ENCODE measurements around the gene SORBS1. TPM values are rescaled to one million over a fixed set of nuclear protein-coding genes. Genes with fewer than 3 reads are reported as not detected.

The SORBS1 gene
- total RNA-seq, 4 donors from 2014 or later, result 35.1 to 53.1 (median 43.3) TPM

DNA sequence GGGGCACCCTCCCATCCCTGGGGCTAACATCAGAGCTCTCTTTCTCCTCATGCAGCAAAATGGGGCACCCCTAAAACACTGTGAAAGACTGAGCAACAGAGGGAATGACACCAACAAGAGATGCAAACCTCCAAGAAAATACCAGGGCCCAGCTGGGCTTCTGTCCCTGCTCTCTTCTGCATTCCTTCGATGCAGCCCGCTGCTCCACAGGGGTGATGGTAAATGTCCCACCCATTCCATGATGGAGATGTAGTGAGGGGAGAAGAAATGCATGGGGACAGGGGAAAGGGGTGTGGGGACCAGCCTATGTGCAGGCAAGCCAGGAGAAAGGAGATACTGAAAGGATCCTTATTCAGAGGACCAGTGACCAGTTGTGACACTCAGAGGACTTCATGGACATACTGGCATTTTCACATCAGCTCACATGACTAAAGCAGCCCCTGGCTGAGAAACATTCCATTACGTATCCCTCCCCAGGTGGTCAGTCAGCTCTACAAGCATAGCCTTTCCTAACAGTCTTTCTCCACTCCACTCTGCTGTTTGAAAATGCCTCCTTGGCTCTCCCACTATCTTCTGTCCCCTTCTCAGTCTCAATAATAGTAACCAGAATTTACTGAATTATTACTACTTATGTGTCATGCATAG, 13.3 kb downstream of the SORBS1 start:
- TF ChIP-seq, protein P1, sequence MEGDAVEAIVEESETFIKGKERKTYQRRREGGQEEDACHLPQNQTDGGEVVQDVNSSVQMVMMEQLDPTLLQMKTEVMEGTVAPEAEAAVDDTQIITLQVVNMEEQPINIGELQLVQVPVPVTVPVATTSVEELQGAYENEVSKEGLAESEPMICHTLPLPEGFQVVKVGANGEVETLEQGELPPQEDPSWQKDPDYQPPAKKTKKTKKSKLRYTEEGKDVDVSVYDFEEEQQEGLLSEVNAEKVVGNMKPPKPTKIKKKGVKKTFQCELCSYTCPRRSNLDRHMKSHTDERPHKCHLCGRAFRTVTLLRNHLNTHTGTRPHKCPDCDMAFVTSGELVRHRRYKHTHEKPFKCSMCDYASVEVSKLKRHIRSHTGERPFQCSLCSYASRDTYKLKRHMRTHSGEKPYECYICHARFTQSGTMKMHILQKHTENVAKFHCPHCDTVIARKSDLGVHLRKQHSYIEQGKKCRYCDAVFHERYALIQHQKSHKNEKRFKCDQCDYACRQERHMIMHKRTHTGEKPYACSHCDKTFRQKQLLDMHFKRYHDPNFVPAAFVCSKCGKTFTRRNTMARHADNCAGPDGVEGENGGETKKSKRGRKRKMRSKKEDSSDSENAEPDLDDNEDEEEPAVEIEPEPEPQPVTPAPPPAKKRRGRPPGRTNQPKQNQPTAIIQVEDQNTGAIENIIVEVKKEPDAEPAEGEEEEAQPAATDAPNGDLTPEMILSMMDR (IDR thresholded peaks at IDR 0.05), result no peak
- no peak for TF ChIP-seq POLR2A (IDR thresholded peaks at IDR 0.05)
- intact Hi-C loops (cut with DNase I; ENCODE audit: low total_unique reads), result no loop called here
- no peak overlapping the region for H3K4me3 ChIP-seq (ENCODE audit: low read depth, poor library complexity, severe bottlenecking)
- 90 to 94% methylated on average over 3 of the region's 3 CpGs for WGBS, 2 donors
- no peak for DNase-seq (ENCODE audit: low spot score in 2 of 2)

DNA sequence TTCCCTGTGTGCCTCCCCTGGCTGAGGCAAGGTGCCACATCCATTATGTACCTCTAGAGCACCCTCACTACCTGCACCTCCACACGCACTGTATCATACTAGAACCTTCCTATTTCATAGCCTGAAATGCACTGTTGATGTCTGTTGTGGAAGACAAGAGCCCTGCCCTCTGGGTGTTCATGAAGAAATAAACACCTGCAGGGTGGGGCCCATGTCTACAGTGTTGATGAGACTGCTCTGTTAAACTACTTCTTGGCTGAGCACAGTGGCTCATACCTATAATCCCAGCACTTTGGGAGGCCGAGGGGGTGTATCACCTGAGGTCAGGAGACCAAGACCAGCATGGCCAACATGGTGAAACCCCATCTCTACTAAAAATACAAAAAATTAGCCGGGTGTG, 14.0 kb downstream of the SORBS1 start:
- intact Hi-C loops (cut with DNase I; ENCODE audit: low total_unique reads), result no loop called here
- no peak for TF ChIP-seq POLR2A (IDR thresholded peaks at IDR 0.05)
- TF ChIP-seq, protein P1 (IDR thresholded peaks at IDR 0.05), result no peak
- no peak for DNase-seq (ENCODE audit: low spot score in 2 of 2)
- WGBS, 2 donors, result 55 to 86% methylated on average over 3 of the region's 3 CpGs
- H3K4me3 ChIP-seq (ENCODE audit: low read depth, poor library complexity, severe bottlenecking), result no peak overlapping the region

DNA sequence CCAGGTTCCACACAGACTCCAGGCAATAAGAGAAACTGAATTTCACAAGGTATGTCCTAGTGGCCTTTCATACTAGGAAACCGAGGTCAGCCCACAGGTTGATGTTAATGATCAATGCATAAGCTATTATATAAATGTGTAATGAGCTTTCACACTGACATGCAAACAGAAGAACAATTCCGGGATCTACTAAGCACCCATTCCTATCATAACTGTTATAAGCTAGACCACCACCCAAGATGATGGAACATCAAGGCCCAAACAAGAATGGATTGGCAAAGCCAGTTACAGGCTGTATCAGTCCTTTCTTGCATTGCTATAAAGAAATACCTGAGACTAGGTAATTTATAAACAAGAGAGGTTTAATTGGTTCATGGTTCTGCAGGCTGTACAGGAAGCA, 15.2 kb downstream of the SORBS1 start:
- DNase-seq (ENCODE audit: low spot score in 2 of 2), result no peak
- intact Hi-C loops (cut with DNase I; ENCODE audit: low total_unique reads), result no loop called here
- H3K4me3 ChIP-seq (ENCODE audit: low read depth, poor library complexity, severe bottlenecking), result no peak overlapping the region
- TF ChIP-seq, protein P1 (IDR thresholded peaks at IDR 0.05), result no peak
- no peak for TF ChIP-seq POLR2A (IDR thresholded peaks at IDR 0.05)
- 88 to 91% methylated on average over 2 of the region's 2 CpGs for WGBS, 2 donors

DNA sequence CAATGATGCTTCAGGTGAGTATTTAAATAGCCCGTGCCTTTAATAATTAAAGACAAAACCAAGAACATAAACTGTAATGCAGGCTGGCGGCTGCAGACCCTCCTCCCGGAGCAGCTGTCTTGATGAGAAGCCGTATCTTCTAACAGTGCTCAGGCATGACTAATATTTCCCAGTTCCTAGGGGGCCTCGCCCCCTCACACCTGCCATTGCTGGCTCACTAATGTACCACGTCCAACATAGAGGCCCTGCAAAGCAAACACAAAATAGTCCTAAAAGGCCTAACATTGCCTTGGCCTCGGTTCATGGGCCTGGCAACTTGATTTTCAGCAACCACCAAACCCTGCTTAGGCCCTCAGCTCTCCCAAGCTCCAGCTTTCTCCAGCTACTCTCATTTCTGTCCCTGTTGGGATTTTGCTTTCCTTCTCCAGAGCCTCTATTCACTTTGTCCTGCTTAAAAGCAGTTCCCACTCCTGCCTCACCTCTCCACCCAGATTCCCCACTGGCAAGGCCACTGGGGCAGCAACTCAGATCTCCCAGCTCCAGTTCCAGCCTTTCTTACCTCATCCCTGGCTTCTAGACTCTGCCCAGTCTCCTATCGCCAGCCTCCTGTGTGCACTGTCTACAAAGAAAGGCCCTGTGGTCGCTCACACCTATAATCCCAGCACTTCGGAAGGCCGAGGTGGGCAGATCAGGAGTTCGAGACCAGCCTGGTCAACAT, 16.2 kb downstream of the SORBS1 start:
- DNase-seq (ENCODE audit: low spot score in 2 of 2), result no peak
- H3K4me3 ChIP-seq (ENCODE audit: low read depth, poor library complexity, severe bottlenecking), result no peak overlapping the region
- intact Hi-C loops (cut with DNase I; ENCODE audit: low total_unique reads), result no loop called here
- WGBS, 2 donors, result 72 to 83% methylated on average over 12 of the region's 12 CpGs
- no peak for TF ChIP-seq POLR2A (IDR thresholded peaks at IDR 0.05)
- TF ChIP-seq, protein P1 (IDR thresholded peaks at IDR 0.05), result no peak

DNA sequence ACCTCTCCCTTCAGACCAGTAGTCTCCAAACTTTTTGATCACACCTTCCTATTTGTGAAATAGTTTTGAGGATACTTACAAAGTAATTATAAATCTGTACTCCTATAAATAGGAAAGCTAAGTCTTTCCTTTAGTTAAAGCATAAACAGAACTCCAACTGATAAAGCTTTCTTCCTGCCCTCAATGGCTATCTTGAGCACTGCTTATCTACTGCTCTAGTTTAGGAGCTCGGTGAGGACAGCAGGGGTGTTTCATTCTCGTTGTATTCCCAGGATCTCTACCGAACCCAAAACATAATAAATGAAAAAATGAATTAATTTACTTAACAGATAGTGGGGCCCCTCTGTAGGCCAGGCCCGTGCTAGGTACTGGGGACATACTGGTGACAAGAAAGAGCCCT, 17.7 kb downstream of the SORBS1 start:
- no peak overlapping the region for H3K4me3 ChIP-seq (ENCODE audit: low read depth, poor library complexity, severe bottlenecking)
- intact Hi-C loops (cut with DNase I; ENCODE audit: low total_unique reads), result no loop called here
- TF ChIP-seq, protein P1 (IDR thresholded peaks at IDR 0.05), result no peak
- TF ChIP-seq POLR2A (IDR thresholded peaks at IDR 0.05), result no peak
- DNase-seq (ENCODE audit: low spot score in 2 of 2), result no peak
- 83 to 88% methylated on average over 4 of the region's 4 CpGs for WGBS, 2 donors
